Stimulated activated CD4-positive, alpha-beta T cell treated with anti-CD3 and anti-CD28 coated beads, TNF-alpha, amount 100 ng/mL, for 4 hours (primary cell): ENCODE data around the gene KDM5A.
A peak's percentile ranks its signal among the peaks of the same experiment; 100 is the strongest.
"Not testable (repeated sequence)": the region's sequence is repeated elsewhere in the genome, so short reads cannot be mapped to it uniquely, and the experiment has no call there.

Experiments
- DNase-seq, 3 experiments: peaks; one replicate each; pipeline ENCODE4 v3.0.0-alpha.2; 2020; ENCODE audit warnings: low read depth in 3 of 3

Gene KDM5A

GRCh38 chr12:389142-390096 lies at the start of gene KDM5A:
TSS of gene KDM5A (minus strand) at chr12:389320. CDS start at chr12:389091, 229 bp downstream.
- peak; percentile 71 to 77 (median 75) for DNase-seq

GRCh38 chr12:435737-436136 lies 46.6 kb upstream of the KDM5A start:
- DNase-seq, result not testable (repeated sequence)

DNA sequence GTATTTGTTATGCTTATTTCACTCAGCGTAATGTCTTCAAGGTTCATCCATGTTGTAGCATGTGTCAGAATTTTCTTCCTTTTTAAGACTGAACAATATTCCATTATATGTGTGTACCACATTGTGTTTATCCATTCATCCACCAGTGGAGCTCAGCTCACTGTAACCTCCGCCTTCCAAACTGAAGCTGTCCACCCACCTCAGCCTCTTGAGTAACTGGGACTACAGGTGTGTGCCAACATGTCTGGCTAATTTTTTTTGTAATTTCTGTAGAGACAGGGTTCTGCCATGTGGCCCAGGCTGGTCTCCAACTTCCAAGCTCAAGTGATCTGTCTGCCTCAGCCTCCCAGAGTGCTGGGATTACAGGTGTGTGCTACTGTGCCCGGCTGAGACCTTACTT lies 33.4 kb upstream of the KDM5A start:
- DNase-seq, result no peak

DNA sequence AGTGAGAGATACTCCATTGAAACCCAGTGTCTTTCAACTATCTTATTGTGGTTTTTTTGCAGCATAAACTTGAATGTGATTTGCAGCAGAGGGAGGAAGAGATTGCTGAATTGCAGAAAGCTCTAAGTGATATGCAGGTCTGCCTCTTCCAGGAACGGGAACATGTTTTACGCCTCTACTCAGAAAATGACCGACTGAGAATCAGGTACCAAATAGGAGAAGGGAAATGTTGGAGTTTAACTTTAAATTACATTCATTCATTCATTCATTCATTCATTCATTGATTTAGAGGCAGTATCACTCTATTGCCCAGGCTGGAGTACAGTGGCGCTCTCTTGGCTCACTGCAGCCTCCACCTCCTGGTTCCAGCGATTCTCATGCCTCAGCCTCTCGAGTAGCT lies 29.3 kb upstream of the KDM5A start:
- DNase-seq, result no peak

- no peak for DNase-seq
Observed at GRCh38 chr12:414859-415258, 25.7 kb upstream of the KDM5A start.

DNA sequence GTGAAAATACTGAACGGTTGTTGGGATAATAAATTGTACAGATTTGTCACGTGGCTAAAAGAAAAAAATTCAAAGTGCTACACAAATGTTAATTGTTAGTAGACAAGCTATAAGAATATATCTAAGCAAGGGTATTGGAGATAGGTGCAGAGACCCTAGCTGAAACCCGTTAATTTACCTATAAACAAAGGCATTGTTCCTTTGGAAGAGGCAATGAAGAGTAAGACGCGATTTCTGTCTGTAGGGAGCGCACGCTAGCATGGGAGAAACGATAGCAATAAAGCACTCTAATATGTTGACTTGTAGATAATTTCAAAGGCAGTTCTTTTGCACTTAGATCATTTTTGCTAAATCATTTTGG lies 12.9 kb upstream of the KDM5A start:
- DNase-seq, result no peak

- DNase-seq, result peak; percentile 84 to 86 (median 84)
Observed at GRCh38 chr12:401235-402028, 12.3 kb upstream of the KDM5A start, which contains the start of gene CCDC77. TSS of gene CCDC77 (plus strand) at chr12:401644. CDS start at chr12:409384, 7,740 bp downstream.

GRCh38 chr12:400828-401227 lies 11.7 kb upstream of the KDM5A start:
- no peak for DNase-seq

DNA sequence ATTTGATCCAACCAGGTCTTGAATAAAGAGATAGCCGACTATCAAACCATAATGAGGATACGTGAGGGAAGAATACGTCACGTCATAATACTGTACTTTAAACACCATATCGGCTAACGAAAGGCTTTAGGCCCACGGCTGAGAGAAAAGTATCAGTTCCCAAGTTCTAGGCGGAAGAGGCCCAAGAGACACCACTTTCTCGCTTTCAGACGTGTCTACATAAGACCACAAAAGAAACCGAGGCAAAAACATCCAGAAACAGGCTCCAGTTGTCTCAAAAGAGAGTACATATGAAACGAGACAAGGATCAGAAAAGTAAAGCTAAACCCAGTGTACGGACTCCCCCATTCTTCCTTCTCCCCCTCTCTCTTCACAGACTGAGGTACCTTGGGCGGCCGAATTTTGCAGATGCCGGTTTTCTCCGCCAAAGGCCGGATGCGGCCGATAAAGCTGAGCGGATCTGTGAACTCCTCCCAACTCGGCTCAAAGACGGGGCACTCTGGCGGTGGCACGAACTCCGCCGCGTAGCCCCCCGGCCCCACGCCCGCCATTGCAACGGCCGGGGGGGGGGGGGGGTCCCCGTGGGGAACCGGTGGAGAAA lies 479 bp downstream of the KDM5A start:
- peak in 1 of 3 experiments; percentile 18 for DNase-seq

- DNase-seq, result no peak
Observed at GRCh38 chr12:388012-388411, 1.1 kb downstream of the KDM5A start.

DNA sequence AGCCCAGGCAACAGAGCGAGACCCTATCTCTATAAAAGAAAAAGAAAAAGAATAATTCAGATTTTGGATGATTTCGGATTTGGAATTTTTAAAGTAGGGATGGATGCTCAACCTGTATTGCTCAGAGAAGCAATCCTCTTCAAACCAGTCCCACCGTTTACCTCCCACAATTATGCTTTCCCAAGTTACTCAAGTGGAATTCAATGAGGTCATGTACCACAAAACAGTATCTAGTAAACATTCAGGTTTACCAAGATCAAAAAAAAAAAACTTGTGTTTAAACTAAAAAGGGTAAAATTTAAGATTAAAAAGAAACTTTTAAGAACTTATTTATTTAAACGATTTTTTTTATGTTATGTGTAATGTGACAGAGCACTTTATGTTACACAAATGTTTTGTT lies 2.5 kb downstream of the KDM5A start:
- DNase-seq, result no peak

DNA sequence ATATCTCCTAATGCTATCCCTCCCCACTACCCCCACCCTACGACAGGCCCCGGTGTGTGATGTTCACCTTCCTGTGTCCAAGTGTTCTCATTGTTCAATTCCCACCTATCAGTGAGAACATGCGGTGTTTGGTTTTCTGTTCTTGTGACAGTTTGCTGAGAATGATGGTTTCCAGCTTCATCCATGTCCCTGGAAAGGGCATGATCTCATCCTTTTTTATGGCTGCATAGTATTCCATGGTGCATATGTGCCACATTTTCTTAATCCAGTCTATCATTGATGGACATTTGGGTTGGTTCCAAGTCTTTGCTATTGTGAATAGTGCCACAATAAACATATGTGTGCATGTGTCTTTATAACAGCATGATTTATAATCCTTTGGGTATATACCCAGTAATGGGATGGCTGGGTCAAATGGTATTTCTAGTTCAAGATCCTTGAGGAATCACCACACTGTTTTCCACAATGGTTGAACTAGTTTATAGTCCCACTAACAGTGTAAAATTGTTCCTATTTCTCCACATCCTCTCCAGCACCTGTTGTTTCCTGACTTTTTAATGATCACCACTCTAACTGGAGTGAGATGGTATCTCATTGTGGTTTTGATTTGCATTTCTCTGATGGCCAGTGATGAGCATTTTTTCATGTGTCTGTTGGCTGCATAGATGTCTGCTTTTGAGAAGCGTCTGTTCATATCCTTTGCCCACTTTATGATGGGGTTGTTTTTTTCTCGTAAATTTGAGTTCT lies 18.2 kb downstream of the KDM5A start:
- DNase-seq, result not testable (repeated sequence)

- no peak for DNase-seq
Observed at GRCh38 chr12:367972-368371, 21.1 kb downstream of the KDM5A start.

DNA sequence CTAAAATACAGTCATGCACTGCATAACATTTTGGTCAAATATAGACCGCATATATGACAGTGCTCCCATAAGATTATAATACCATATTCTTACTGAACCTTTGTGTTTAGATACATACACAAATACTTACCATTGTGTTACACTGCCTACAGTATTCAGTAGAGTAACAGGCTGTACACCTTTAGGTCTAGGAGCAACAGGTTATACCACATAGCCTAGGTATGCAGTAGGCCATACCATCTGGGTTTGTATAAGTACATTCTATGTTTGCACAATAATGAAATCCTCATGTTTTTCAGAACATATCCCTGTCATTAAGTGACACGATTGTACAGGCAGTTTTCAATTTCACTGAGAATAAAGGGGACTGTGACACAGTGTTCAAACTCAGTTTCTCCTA lies 22.3 kb downstream of the KDM5A start:
- DNase-seq, result no peak

GRCh38 chr12:359091-359490 lies 30.0 kb downstream of the KDM5A start:
- no peak for DNase-seq

- DNase-seq, result no peak
Observed at GRCh38 chr12:356276-356988, 32.7 kb downstream of the KDM5A start.

DNA sequence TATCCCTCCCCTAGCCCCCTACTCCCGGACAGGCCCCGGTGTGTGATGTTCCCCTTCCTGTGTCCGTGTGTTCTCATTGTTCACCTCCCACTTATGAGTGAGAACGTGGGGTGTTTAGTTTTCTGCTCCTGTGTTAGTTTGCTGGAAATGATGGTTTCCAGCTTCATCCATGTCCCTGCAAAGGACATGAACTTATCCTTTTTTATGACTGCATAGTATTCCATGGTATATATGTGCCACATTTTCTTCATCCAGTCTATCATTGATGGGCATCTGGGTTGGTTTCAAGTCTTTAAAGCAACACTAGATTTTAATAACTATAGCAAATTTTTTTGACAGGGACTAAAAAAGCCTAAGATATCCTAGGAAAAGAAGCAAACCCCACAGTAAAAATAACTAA lies 37.9 kb downstream of the KDM5A start:
- DNase-seq, result not testable (repeated sequence)

- DNase-seq, result not testable (repeated sequence)
Observed at GRCh38 chr12:349625-350024, 39.5 kb downstream of the KDM5A start.

DNA sequence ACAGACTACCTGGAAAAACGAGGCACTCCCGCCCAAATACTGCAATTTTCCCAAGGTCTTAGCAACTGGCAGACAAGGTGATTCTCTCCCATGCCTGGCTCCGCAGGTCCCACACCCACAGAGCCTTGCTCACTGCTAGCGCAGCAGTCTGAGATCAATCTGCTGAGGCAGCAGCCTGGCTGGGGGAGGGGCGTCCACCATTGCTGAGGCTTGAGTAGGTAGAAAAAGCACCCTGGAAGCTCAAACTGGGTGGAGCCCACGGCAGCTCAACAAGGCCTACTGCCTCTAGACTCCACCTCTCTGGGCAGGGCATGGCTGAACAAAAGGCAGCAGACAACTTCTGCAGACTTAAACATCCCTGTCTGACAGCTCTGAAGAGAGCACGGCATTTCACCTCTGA lies 46.1 kb downstream of the KDM5A start:
- DNase-seq, result not testable (repeated sequence)

- DNase-seq, result no peak
Observed at GRCh38 chr12:337039-337438, 52.1 kb downstream of the KDM5A start.

DNA sequence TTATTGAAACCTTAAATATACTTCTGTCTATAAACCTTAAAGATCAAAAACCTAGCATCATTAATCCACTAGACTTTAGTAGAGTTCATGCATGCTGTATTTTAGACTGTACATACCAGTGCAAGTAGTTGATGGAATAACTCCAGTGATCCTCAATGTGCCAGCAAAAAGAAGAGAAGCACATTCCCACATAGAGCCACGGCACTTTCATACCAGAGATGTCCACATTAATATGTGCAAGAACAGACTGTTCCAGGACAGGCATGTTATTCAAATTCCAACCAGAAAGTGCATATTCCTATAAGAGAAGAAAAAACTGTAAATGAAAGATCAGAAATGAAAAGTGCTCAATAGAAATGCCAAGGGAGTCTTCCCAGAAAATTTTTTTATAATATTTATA lies 55.0 kb downstream of the KDM5A start:
- no peak for DNase-seq
